ENCODE results near the gene TSR1. TPM values are rescaled to one million over a fixed set of nuclear protein-coding genes. Genes with fewer than 3 reads are reported as not detected.
A peak's percentile ranks its signal among the peaks of the same experiment; 100 is the strongest.

Gene TSR1
- total and polyA plus RNA-seq, 9 of the 15 experiments (the other 6 are each of a cell fraction or from before 2014, with no cell fraction given), result 16.4 to 87.5 (median 55.2) TPM

DNA sequence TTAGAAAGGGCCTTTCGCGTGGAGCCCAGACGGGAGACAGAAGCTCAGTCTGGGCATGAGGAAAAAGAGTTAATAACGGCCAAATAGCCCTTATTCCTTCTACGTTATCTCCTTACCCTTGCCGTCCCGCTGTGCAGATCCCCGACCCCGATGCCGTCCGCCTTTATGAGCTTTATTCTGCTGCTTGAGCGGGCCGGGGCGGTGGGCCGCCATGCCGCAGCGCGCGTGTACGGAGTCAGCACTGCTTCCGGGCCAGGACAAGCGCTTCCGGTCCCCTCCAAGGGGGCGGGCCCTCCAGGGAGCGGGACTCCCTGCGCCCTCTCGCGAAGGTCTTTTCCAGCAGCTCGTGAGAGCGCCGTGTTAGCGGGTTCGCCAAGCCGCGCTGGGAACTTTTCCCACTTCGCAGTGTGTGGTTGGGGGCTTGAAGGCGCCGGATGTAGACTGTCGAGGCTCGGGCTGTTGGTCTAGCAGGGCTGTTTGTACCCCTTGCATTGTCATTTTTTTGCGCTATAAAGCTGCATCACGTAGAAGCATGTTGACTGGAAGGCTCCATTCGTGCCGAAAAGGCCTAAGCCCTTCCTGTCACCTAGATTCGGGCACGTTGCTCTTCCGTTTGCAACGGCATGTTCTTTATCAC lies at the start of gene TSR1 (continued):
- TF ChIP-seq E4F1 (CRISPR knock-in tag; IDR thresholded peaks at IDR 0.05; ENCODE audit: borderline replicate concordance), result no peak
- TF ChIP-seq PRMT5 (CRISPR knock-in tag; IDR thresholded peaks at IDR 0.05), result no peak
- peak; percentile 97 for TF ChIP-seq SIN3B (IDR thresholded peaks at IDR 0.05; ENCODE audit: low read depth)
- TF ChIP-seq, protein P1, sequence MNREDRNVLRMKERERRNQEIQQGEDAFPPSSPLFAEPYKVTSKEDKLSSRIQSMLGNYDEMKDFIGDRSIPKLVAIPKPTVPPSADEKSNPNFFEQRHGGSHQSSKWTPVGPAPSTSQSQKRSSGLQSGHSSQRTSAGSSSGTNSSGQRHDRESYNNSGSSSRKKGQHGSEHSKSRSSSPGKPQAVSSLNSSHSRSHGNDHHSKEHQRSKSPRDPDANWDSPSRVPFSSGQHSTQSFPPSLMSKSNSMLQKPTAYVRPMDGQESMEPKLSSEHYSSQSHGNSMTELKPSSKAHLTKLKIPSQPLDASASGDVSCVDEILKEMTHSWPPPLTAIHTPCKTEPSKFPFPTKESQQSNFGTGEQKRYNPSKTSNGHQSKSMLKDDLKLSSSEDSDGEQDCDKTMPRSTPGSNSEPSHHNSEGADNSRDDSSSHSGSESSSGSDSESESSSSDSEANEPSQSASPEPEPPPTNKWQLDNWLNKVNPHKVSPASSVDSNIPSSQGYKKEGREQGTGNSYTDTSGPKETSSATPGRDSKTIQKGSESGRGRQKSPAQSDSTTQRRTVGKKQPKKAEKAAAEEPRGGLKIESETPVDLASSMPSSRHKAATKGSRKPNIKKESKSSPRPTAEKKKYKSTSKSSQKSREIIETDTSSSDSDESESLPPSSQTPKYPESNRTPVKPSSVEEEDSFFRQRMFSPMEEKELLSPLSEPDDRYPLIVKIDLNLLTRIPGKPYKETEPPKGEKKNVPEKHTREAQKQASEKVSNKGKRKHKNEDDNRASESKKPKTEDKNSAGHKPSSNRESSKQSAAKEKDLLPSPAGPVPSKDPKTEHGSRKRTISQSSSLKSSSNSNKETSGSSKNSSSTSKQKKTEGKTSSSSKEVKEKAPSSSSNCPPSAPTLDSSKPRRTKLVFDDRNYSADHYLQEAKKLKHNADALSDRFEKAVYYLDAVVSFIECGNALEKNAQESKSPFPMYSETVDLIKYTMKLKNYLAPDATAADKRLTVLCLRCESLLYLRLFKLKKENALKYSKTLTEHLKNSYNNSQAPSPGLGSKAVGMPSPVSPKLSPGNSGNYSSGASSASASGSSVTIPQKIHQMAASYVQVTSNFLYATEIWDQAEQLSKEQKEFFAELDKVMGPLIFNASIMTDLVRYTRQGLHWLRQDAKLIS (CRISPR knock-in tag; IDR thresholded peaks at IDR 0.05), result peak; percentile 62; the same call in 1 of the 2 replicates
- TF ChIP-seq HOMEZ (CRISPR knock-in tag; IDR thresholded peaks at IDR 0.05), result no peak
- TF ChIP-seq, protein P2, sequence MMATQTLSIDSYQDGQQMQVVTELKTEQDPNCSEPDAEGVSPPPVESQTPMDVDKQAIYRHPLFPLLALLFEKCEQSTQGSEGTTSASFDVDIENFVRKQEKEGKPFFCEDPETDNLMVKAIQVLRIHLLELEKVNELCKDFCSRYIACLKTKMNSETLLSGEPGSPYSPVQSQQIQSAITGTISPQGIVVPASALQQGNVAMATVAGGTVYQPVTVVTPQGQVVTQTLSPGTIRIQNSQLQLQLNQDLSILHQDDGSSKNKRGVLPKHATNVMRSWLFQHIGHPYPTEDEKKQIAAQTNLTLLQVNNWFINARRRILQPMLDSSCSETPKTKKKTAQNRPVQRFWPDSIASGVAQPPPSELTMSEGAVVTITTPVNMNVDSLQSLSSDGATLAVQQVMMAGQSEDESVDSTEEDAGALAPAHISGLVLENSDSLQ (IDR thresholded peaks at IDR 0.05), result 0 out of 2 replicates have a peak, but pooled peaks have one; percentile 27
- TF ChIP-seq CBFA2T2 (conservative IDR thresholded peaks at IDR 0.05), result no peak
- TF ChIP-seq, protein P3, sequence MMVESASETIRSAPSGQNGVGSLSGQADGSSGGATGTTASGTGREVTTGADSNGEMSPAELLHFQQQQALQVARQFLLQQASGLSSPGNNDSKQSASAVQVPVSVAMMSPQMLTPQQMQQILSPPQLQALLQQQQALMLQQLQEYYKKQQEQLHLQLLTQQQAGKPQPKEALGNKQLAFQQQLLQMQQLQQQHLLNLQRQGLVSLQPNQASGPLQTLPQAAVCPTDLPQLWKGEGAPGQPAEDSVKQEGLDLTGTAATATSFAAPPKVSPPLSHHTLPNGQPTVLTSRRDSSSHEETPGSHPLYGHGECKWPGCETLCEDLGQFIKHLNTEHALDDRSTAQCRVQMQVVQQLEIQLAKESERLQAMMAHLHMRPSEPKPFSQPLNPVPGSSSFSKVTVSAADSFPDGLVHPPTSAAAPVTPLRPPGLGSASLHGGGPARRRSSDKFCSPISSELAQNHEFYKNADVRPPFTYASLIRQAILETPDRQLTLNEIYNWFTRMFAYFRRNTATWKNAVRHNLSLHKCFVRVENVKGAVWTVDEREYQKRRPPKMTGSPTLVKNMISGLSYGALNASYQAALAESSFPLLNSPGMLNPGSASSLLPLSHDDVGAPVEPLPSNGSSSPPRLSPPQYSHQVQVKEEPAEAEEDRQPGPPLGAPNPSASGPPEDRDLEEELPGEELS (CRISPR knock-in tag; IDR thresholded peaks at IDR 0.05; ENCODE audit: borderline replicate concordance), result no peak
- TF ChIP-seq ATF4 (CRISPR knock-in tag; IDR thresholded peaks at IDR 0.05), result no peak
- 0 out of 2 replicates have a peak, but pooled peaks have one; percentile 60 for TF ChIP-seq FOXK1 (CRISPR knock-in tag; IDR thresholded peaks at IDR 0.05; ENCODE audit: borderline replicate concordance)
- peak; percentile 74; the same call in 1 of the 2 replicates for TF ChIP-seq PML (IDR thresholded peaks at IDR 0.05; ENCODE audit: low read length)
- TF ChIP-seq MXI1 (IDR thresholded peaks at IDR 0.05; ENCODE audit: low read depth, low read length), result peak; percentile 79
- TF ChIP-seq RBM15 (IDR thresholded peaks at IDR 0.05; ENCODE audit: insufficient read depth, low read length), result no peak
- no peak for TF ChIP-seq CSDE1 (IDR thresholded peaks at IDR 0.05)
- TF ChIP-seq HNRNPUL1 (IDR thresholded peaks at IDR 0.05; ENCODE audit: low read length), result no peak
